CD14-positive monocyte (primary cell): ENCODE results near the gene ENPEP. TPM values are rescaled to one million over a fixed set of nuclear protein-coding genes. Genes with fewer than 3 reads are reported as not detected.
A peak's percentile ranks its signal among the peaks of the same experiment; 100 is the strongest.
"Not testable (repeated sequence)": the region's sequence is repeated elsewhere in the genome, so short reads cannot be mapped to it uniquely, and the experiment has no call there.

Experiments used
- DNase-seq, 3 donors: peaks; one replicate each; pipeline ENCODE4 v3.0.0-alpha.2; 2011 to 2022
- H2AFZ ChIP-seq: 2 replicates; pipeline ENCODE4 v1.6.0; 2012; ENCODE audit warnings: mild to moderate bottlenecking, low read depth, low read length, inconsistent platforms; ENCODE audit not compliant: insufficient read depth, poor library complexity, severe bottlenecking
- H3K27ac ChIP-seq, 2 donors: 1 replicate in 1 of 2; 2 replicates in 1 of 2; pipeline ENCODE4 v1.5.1; 2012 to 2013; ENCODE audit warnings: low read length in 2 of 2, control low read depth in 1 of 2, inconsistent platforms in 1 of 2, low read depth in 1 of 2, mild to moderate bottlenecking in 1 of 2
- H3K27me3 ChIP-seq, 2 donors: one replicate each; pipeline versions ENCODE4 v1.6.0 to v1.6.1; 2011 to 2013; ENCODE audit warnings: low read length in 2 of 2; ENCODE audit not compliant: control insufficient read depth in 2 of 2, insufficient read depth in 2 of 2
- H3K36me3 ChIP-seq, 2 donors: replicated peaks in 1 of 2; 1 replicate in 1 of 2; 2 replicates in 1 of 2; pipeline versions ENCODE4 v1.5.1 to v1.6.1; 2012 to 2013; ENCODE audit warnings: low read length in 2 of 2, control low read depth in 1 of 2, inconsistent platforms in 1 of 2, mild to moderate bottlenecking in 1 of 2; ENCODE audit not compliant: insufficient read depth in 2 of 2, control insufficient read depth in 1 of 2
- H3K4me1 ChIP-seq, 2 donors: 1 replicate in 1 of 2; 2 replicates in 1 of 2; pipeline versions ENCODE4 v1.5.1 to v1.6.1; 2012 to 2013; ENCODE audit warnings: low read length in 2 of 2, control low read depth in 1 of 2, inconsistent platforms in 1 of 2, mild to moderate bottlenecking in 1 of 2, moderate library complexity in 1 of 2; ENCODE audit not compliant: insufficient read depth in 2 of 2, control insufficient read depth in 1 of 2
- H3K4me2 ChIP-seq: replicated peaks from 2 replicates; pipeline ENCODE3; 2012; ENCODE audit warnings: low read length, moderate library complexity, mild to moderate bottlenecking; ENCODE audit not compliant: poor library complexity, severe bottlenecking; ENCODE audit errors: extremely low read depth
- H3K4me3 ChIP-seq, 3 experiments: fragments of 200-600 bp in 1 of 3; sonication (generic) in 1 of 3; replicated peaks in 1 of 3; 1 replicate in 2 of 3; 2 replicates in 1 of 3; pipeline ENCODE4 v1.5.1; 2011 to 2013; ENCODE audit warnings: low read length in 3 of 3, mild to moderate bottlenecking in 3 of 3, control low read depth in 2 of 3, low read depth in 2 of 3, inconsistent platforms in 1 of 3, moderate library complexity in 1 of 3
- H3K79me2 ChIP-seq: 2 replicates; pipeline ENCODE4 v1.6.0; 2012; ENCODE audit warnings: mild to moderate bottlenecking, control low read depth, inconsistent platforms, low read length, moderate library complexity; ENCODE audit not compliant: insufficient read depth
- H3K9ac ChIP-seq: 2 replicates; pipeline ENCODE4 v1.6.0; 2017; ENCODE audit warnings: low read length, mild to moderate bottlenecking; ENCODE audit not compliant: insufficient read depth, poor library complexity, severe bottlenecking
- H3K9me3 ChIP-seq, 2 donors: replicated peaks in 1 of 2; 1 replicate in 1 of 2; 2 replicates in 1 of 2; pipeline versions ENCODE4 v1.5.1 to v1.6.1; 2012 to 2013; ENCODE audit warnings: low read length in 2 of 2, control low read depth in 1 of 2; ENCODE audit not compliant: control insufficient read depth in 1 of 2, insufficient read depth in 1 of 2
- H4K20me1 ChIP-seq: 2 replicates; pipeline ENCODE4 v1.6.0; 2012; ENCODE audit warnings: mild to moderate bottlenecking, low read length, control low read depth, moderate library complexity; ENCODE audit not compliant: insufficient read depth
- H3K27ac Mint-ChIP-seq, 7 donors: one replicate each; pipeline ENCODE4 v1.8.0; 2020; ENCODE audit warnings: mild to moderate bottlenecking in 7 of 7, mixed read lengths in 7 of 7, moderate library complexity in 6 of 7, inconsistent platforms in 2 of 7
- H3K27me3 Mint-ChIP-seq, 3 donors: one replicate each; pipeline ENCODE4 v1.8.0; 2021 to 2022; ENCODE audit warnings: low read depth in 3 of 3, mild to moderate bottlenecking in 3 of 3, mixed read lengths in 3 of 3, moderate library complexity in 3 of 3, inconsistent platforms in 1 of 3
- H3K36me3 Mint-ChIP-seq, 2 donors: one replicate each; pipeline ENCODE4 v1.8.0; 2020; ENCODE audit warnings: mixed read lengths in 2 of 2, inconsistent platforms in 1 of 2, mild to moderate bottlenecking in 1 of 2
- H3K4me1 Mint-ChIP-seq: one replicate; pipeline ENCODE4 v1.8.0; 2020; ENCODE audit warnings: mild to moderate bottlenecking, mixed read lengths
- H3K4me3 Mint-ChIP-seq, 2 donors: one replicate each; pipeline ENCODE4 v1.8.0; 2020; ENCODE audit warnings: mild to moderate bottlenecking in 2 of 2, mixed read lengths in 2 of 2, moderate library complexity in 1 of 2
- H3K9me3 Mint-ChIP-seq, 7 donors: one replicate each; pipeline ENCODE4 v1.8.0; 2020 to 2022; ENCODE audit warnings: mixed read lengths in 7 of 7, mild to moderate bottlenecking in 6 of 7, moderate library complexity in 6 of 7, inconsistent platforms in 2 of 7
- WGBS: methylation state at CpG from one replicate; pipeline ENCODE4 v1.1.5; 2013; ENCODE audit warnings: missing lambda C conversion rate; ENCODE audit not compliant: insufficient coverage; 5-methylcytosine and 5-hydroxymethylcytosine counted together
- intact Hi-C, 2 donors: fragments of 100-400 bp; cut with micrococcal nuclease; formaldehyde crosslinking; loops; one replicate each; pipeline versions ENCODE4 v1.15.0 to v1.15.1; 2023
- polyA minus RNA-seq: library from RNA; depleted of rRNA, polyadenylated mRNA; stranded (reverse); fragments of >200 nt; gene quantifications from 2 replicates; pipeline ENCODE4 v1.2.3, GENCODE V29; 2012
- polyA plus RNA-seq, 3 donors: library from polyadenylated mRNA; depleted of rRNA in 1 of 3; unstranded in 2 of 3; stranded (reverse) in 1 of 3; fragments of 300-500 nt in 2 of 3; fragments of >200 nt in 1 of 3; fragmentation: Illumina TruSeq in 2 of 3; gene quantifications; 1 replicate in 2 of 3; 2 replicates in 1 of 3; pipeline ENCODE4 v1.2.3, GENCODE V29; 2012 to 2021
- total RNA-seq, 12 experiments: library from RNA in 1 of 12; stranded (reverse) in 1 of 12; fragments of 120-200 nt in 1 of 12; gene quantifications; one replicate each; pipeline ENCODE4 v1.2.4 and lab custom pipeline; 2013 to 2026; ENCODE audit warnings: mixed read lengths in 6 of 12, inconsistent platforms in 1 of 12
- TF ChIP-seq, protein P1 (sequence below): fragments of 200-600 bp; IDR thresholded peaks from one replicate; pipeline ENCODE4 v1.8.0; 2022; ENCODE audit warnings: antibody characterized with exemption, mild to moderate bottlenecking

The ENPEP gene, protein sequence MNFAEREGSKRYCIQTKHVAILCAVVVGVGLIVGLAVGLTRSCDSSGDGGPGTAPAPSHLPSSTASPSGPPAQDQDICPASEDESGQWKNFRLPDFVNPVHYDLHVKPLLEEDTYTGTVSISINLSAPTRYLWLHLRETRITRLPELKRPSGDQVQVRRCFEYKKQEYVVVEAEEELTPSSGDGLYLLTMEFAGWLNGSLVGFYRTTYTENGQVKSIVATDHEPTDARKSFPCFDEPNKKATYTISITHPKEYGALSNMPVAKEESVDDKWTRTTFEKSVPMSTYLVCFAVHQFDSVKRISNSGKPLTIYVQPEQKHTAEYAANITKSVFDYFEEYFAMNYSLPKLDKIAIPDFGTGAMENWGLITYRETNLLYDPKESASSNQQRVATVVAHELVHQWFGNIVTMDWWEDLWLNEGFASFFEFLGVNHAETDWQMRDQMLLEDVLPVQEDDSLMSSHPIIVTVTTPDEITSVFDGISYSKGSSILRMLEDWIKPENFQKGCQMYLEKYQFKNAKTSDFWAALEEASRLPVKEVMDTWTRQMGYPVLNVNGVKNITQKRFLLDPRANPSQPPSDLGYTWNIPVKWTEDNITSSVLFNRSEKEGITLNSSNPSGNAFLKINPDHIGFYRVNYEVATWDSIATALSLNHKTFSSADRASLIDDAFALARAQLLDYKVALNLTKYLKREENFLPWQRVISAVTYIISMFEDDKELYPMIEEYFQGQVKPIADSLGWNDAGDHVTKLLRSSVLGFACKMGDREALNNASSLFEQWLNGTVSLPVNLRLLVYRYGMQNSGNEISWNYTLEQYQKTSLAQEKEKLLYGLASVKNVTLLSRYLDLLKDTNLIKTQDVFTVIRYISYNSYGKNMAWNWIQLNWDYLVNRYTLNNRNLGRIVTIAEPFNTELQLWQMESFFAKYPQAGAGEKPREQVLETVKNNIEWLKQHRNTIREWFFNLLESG
- 0.02 TPM for total RNA-seq (2013)
- polyA plus RNA-seq (not detected), polyA minus RNA-seq (not detected in 2 replicates), total RNA-seq (lab: John Stamatoyannopoulos, UW) (0 to 4.0 (median 0.23) reads per million in 11 experiments)

DNA sequence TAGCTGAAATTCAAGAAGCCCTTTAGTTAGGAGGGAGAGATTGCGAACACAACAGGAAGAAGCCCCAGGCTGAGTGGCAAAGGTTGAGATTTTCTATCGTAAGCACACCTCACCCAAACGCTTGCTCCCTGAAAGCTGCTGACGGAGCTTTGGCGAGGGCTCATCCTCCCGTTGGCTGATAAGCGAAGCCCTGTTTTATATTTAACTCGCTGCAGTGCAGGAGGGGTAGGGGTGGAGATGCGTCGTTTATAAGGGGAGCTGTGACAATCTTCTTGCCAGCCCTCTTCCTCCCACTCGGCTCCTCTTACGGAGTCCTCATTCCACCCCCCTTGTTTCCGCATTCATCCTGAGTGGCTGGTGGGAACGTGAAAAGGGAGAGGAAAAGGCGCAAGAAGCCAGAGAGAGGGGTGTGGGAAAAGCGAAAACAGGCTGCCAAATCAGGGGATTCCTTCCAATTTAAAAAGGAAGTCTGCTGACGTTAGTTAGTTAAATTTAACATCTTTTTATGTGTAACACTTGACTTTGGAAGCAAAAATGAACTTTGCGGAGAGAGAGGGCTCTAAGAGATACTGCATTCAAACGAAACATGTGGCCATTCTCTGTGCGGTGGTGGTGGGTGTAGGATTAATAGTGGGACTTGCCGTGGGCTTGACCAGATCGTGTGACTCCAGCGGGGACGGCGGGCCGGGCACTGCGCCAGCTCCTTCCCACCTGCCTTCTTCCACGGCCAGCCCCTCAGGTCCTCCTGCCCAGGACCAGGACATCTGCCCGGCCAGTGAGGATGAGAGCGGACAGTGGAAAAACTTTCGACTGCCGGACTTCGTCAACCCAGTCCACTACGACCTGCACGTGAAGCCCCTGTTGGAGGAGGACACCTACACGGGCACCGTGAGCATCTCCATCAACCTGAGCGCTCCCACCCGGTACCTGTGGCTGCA lies at the start of gene ENPEP:
ENPEP (plus strand) TSS at position 275 of the 938 bp plus-strand sequence; CDS start at position 535, 260 bp downstream.
- intact Hi-C loops, result no loop called here
- Histone ChIP-seq H3K27me3 (peaks cover 0 to 2% of the 10 kb centered on the region in 2 donors), H3K36me3 (no peaks in the 10 kb centered on the region), H3K4me3 (no peak within 1 kb of the TSS), H2AFZ (no peak within 1 kb of the TSS), H4K20me1 (no peaks in the 10 kb centered on the region), H3K9me3 (no peaks in the 10 kb centered on the region), H3K79me2 (no peaks in the 10 kb centered on the region), H3K9ac (no peak within 1 kb of the TSS), H3K27ac (no peak within 1 kb of the TSS), H3K4me1 (no peaks in the 10 kb centered on the region), H3K4me2 (no peak within 1 kb of the TSS)
- 93% methylated on average over 24 of the region's 39 CpGs for WGBS
- DNase-seq, result no peak
- Mint-ChIP-seq H3K9me3 (peaks cover 0 to 2% (median 0%) of the 10 kb centered on the region in 7 donors), H3K4me3 (peak within 1 kb of the TSS in 1 of 2 donors; percentile 56), H3K4me1 (no peaks in the 10 kb centered on the region), H3K36me3 (no peaks in the 10 kb centered on the region), H3K27ac (no peak within 1 kb of the TSS), H3K27me3 (peaks cover 0 to 12% (median 6%) of the 10 kb centered on the region in 3 donors)
- TF ChIP-seq, protein P1, sequence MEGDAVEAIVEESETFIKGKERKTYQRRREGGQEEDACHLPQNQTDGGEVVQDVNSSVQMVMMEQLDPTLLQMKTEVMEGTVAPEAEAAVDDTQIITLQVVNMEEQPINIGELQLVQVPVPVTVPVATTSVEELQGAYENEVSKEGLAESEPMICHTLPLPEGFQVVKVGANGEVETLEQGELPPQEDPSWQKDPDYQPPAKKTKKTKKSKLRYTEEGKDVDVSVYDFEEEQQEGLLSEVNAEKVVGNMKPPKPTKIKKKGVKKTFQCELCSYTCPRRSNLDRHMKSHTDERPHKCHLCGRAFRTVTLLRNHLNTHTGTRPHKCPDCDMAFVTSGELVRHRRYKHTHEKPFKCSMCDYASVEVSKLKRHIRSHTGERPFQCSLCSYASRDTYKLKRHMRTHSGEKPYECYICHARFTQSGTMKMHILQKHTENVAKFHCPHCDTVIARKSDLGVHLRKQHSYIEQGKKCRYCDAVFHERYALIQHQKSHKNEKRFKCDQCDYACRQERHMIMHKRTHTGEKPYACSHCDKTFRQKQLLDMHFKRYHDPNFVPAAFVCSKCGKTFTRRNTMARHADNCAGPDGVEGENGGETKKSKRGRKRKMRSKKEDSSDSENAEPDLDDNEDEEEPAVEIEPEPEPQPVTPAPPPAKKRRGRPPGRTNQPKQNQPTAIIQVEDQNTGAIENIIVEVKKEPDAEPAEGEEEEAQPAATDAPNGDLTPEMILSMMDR, result no peak

DNA sequence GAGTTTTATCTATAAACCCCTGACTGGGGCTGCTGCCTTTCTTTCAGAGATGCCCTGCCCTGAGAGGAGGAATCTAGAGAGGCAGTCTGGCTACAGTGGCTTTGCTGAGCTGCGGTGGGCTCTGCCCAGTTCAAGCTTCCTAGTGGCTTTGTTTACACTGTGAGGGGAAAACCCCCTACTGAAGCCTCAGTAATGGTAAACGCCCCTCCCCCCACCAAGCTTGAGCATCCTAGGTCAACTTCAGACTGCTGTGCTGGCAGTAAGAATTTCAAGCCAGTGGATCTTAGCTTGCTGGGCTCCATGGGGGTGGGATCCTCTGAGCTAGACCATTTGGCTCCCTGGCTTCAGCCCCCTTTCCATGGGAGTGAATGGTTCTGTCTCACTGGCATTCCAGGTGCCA lies 44.1 kb upstream of the ENPEP start:
- 86% methylated on average over 1 of the region's 2 CpGs for WGBS
- H3K9ac ChIP-seq, DNase-seq, intact Hi-C loops, H3K36me3 Mint-ChIP-seq, H3K27ac Mint-ChIP-seq, H4K20me1 ChIP-seq, H3K4me1 ChIP-seq, H3K4me3 ChIP-seq, H3K4me1 Mint-ChIP-seq, H3K9me3 ChIP-seq, H3K27me3 ChIP-seq, H3K79me2 ChIP-seq, H3K36me3 ChIP-seq, H3K4me3 Mint-ChIP-seq, H2AFZ ChIP-seq, H3K4me2 ChIP-seq, H3K27ac ChIP-seq: not testable (repeated sequence)
- H3K27me3 Mint-ChIP-seq, result peaks cover 6 to 11% (median 11%) of the 10 kb centered on the region in 3 donors
- H3K9me3 Mint-ChIP-seq, result peaks cover 5 to 21% (median 18%) of the 10 kb centered on the region in 7 donors

DNA sequence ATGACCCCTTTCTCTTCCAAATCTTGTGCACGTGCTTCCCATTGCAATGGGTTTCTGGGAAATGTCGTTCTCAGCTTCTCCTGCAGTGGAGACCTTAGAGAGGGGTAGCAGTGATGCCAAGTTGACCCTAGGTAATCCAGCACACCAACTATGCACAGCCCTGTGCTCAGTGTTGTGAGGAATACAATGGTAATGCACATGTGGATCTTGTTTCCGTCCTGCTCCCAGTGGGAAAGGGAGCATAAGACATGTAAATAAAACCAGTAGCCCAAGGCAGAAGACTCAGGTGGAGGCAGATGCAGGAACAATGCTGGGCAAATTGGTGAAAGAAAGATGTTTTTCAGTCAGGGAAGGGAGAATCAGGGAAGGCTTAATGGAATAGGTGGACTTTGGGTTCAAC lies 38.7 kb upstream of the ENPEP start:
- H3K27me3 Mint-ChIP-seq, result peaks cover 0 to 13% (median 0%) of the 10 kb centered on the region in 3 donors
- WGBS, result 75% methylated on average over 1 of the region's 3 CpGs

More for the DNA sequence above, 38.7 kb upstream of the ENPEP start:
- H4K20me1 ChIP-seq, H3K36me3 Mint-ChIP-seq, H3K4me3 ChIP-seq, H3K27ac ChIP-seq, DNase-seq, H2AFZ ChIP-seq, H3K9me3 ChIP-seq, H3K4me1 ChIP-seq, H3K9ac ChIP-seq, H3K27me3 ChIP-seq, H3K4me2 ChIP-seq, H3K27ac Mint-ChIP-seq, H3K36me3 ChIP-seq, H3K79me2 ChIP-seq, intact Hi-C loops, H3K9me3 Mint-ChIP-seq, H3K4me1 Mint-ChIP-seq: not testable (repeated sequence)
- peak overlapping the region in 1 of 2 donors; percentile 3 for H3K4me3 Mint-ChIP-seq
